ENCODE results near the gene SPNS3.

GRCh38 chr17:4497101-4497824 is 63.5 kb downstream of the SPNS3 start:
- TF ChIP-seq CTCF (IDR thresholded peaks at IDR 0.05; ENCODE audit: poor library complexity, severe bottlenecking) (no peak), RAD21 (conservative IDR thresholded peaks at IDR 0.05) (no peak), MXI1 (conservative IDR thresholded peaks at IDR 0.05; ENCODE audit: poor library complexity, severe bottlenecking) (no peak), POLR2AphosphoS5 (IDR thresholded peaks at IDR 0.05) (no peak), EP300 (conservative IDR thresholded peaks at IDR 0.05; ENCODE audit: poor library complexity, severe bottlenecking) (no peak), TAF1 (IDR thresholded peaks at IDR 0.05; ENCODE audit: low read depth) (no peak)
